HepG2 (cell line): Measurements from ENCODE around the gene CPNE1. TPM values are rescaled to one million over a fixed set of nuclear protein-coding genes. Genes with fewer than 3 reads are reported as not detected.

ENCODE experiments used
- ATF7-NPFF ChIP-seq: sonication (generic); formaldehyde crosslinking; IDR thresholded peaks from 2 replicates; pipeline ENCODE4 v1.8.1; 2023; ENCODE audit warnings: mild to moderate bottlenecking, low read depth, missing genetic modification reagents, moderate library complexity
- BORCS8-MEF2B ChIP-seq: sonication (generic); formaldehyde crosslinking; IDR thresholded peaks from 2 replicates; pipeline ENCODE4 v1.8.0; 2022; ENCODE audit warnings: mild to moderate bottlenecking, missing genetic modification reagents
- CENPT ChIP-seq: sonication (generic); formaldehyde crosslinking; IDR thresholded peaks from 2 replicates; pipeline ENCODE4 v1.8.0; 2022; ENCODE audit warnings: low read depth, mild to moderate bottlenecking, moderate library complexity, missing genetic modification reagents
- IKZF5 ChIP-seq: IDR thresholded peaks from 2 replicates; pipeline ENCODE4 v1.6.1; 2018; ENCODE audit warnings: missing genetic modification reagents, mild to moderate bottlenecking, missing compliant biosample characterization
- JUND ChIP-seq: sonication (generic); formaldehyde crosslinking; IDR thresholded peaks from 2 replicates; pipeline ENCODE4 v1.8.0; 2022; ENCODE audit warnings: mild to moderate bottlenecking, missing genetic modification reagents
- POGZ ChIP-seq: sonication (generic); formaldehyde crosslinking; IDR thresholded peaks from 2 replicates; pipeline ENCODE4 v1.4.0; 2020; ENCODE audit warnings: mild to moderate bottlenecking, missing genetic modification reagents
- RFXAP ChIP-seq: sonication (generic); formaldehyde crosslinking; IDR thresholded peaks from 2 replicates; pipeline ENCODE4 v1.4.0; 2020; ENCODE audit warnings: missing genetic modification reagents, borderline replicate concordance
- SALL2 ChIP-seq: sonication (generic); formaldehyde crosslinking; IDR thresholded peaks from 2 replicates; pipeline ENCODE4 v1.8.1; 2023; ENCODE audit warnings: mild to moderate bottlenecking, missing genetic modification reagents, inconsistent platforms
- SCMH1 ChIP-seq: sonication (generic); formaldehyde crosslinking; IDR thresholded peaks from 2 replicates; pipeline ENCODE4 v1.9.0; 2021; ENCODE audit warnings: missing genetic modification reagents, mild to moderate bottlenecking, borderline replicate concordance
- SMYD3 ChIP-seq: sonication (generic); formaldehyde crosslinking; IDR thresholded peaks from 2 replicates; pipeline ENCODE4 v1.8.1; 2023; ENCODE audit warnings: mild to moderate bottlenecking, missing genetic modification reagents
- TSC22D2 ChIP-seq: sonication (generic); formaldehyde crosslinking; IDR thresholded peaks from 2 replicates; pipeline ENCODE4 v1.5.1; 2020; ENCODE audit warnings: missing genetic modification reagents, mild to moderate bottlenecking, borderline replicate concordance
- YY1 ChIP-seq: IDR thresholded peaks from 2 replicates; pipeline ENCODE4 v1.6.1; 2011; ENCODE audit warnings: low read length, low read depth, moderate library complexity, mild to moderate bottlenecking; ENCODE audit not compliant: insufficient read depth, insufficient replicate concordance
- ZFP41 ChIP-seq: sonication (generic); formaldehyde crosslinking; IDR thresholded peaks from 2 replicates; pipeline ENCODE4 v1.4.0; 2020; ENCODE audit warnings: mild to moderate bottlenecking, missing genetic modification reagents, borderline replicate concordance
- ZFP62 ChIP-seq: sonication (generic); formaldehyde crosslinking; IDR thresholded peaks from 2 replicates; pipeline ENCODE4 v1.4.0; 2020; ENCODE audit warnings: missing genetic modification reagents
- ZGPAT ChIP-seq: IDR thresholded peaks from 2 replicates; pipeline ENCODE4 v1.6.1; 2016; ENCODE audit warnings: mild to moderate bottlenecking
- ZNF232 ChIP-seq: sonication (generic); formaldehyde crosslinking; IDR thresholded peaks from 2 replicates; pipeline ENCODE4 v1.4.0; 2020; ENCODE audit warnings: missing genetic modification reagents, borderline replicate concordance
- ZNF530 ChIP-seq: sonication (generic); formaldehyde crosslinking; IDR thresholded peaks from 2 replicates; pipeline ENCODE4 v1.5.0; 2020; ENCODE audit warnings: low read depth, mild to moderate bottlenecking, missing genetic modification reagents
- ZNF549 ChIP-seq: sonication (generic); formaldehyde crosslinking; IDR thresholded peaks from 2 replicates; pipeline ENCODE4 v1.5.0; 2020; ENCODE audit warnings: missing genetic modification reagents
- ZNF552 ChIP-seq: sonication (generic); formaldehyde crosslinking; IDR thresholded peaks from 2 replicates; pipeline ENCODE4 v1.9.0; 2022; ENCODE audit warnings: missing genetic modification reagents, mild to moderate bottlenecking, borderline replicate concordance
- ZNF777 ChIP-seq: sonication (generic); formaldehyde crosslinking; IDR thresholded peaks from 2 replicates; pipeline ENCODE4 v1.4.0; 2020; ENCODE audit warnings: missing genetic modification reagents
- ZNF800 ChIP-seq: sonication (generic); formaldehyde crosslinking; IDR thresholded peaks from 2 replicates; pipeline ENCODE4 v1.4.0; 2020; ENCODE audit warnings: missing genetic modification reagents
- polyA plus RNA-seq, 8 experiments: library from polyadenylated mRNA; depleted of rRNA in 3 of 8; stranded (reverse) in 7 of 8; unstranded in 1 of 8; fragments of >200 nt; fragmentation: Illumina TruSeq in 4 of 8; extraction: Trizol in 4 of 8; gene quantifications; 2 replicates each; pipeline versions ENCODE4 v1.2.1 to v1.2.3, GENCODE V29; 2011 to 2016; ENCODE audit warnings: low read depth in 4 of 8, missing spikeins in 1 of 8, mixed read lengths in 1 of 8; ENCODE audit not compliant: insufficient read depth in 1 of 8
- total RNA-seq, 5 experiments: library from RNA; depleted of rRNA; stranded (reverse); fragments of >200 nt; fragmentation: Illumina TruSeq; extraction: Trizol; gene quantifications; 2 replicates each; pipeline ENCODE4 v1.2.3, GENCODE V29; 2016; ENCODE audit warnings: low read depth in 1 of 5
- TF ChIP-seq, protein P1 (sequence below): sonication (generic); formaldehyde crosslinking; IDR thresholded peaks from 2 replicates; pipeline ENCODE4 v1.4.0; 2020; ENCODE audit warnings: low read depth, mild to moderate bottlenecking, missing genetic modification reagents

Gene CPNE1
- total and polyA plus RNA-seq, 2 of the 13 experiments (the other 11 are each of a cell fraction or from before 2014, with no cell fraction given): 408 to 431 TPM

DNA sequence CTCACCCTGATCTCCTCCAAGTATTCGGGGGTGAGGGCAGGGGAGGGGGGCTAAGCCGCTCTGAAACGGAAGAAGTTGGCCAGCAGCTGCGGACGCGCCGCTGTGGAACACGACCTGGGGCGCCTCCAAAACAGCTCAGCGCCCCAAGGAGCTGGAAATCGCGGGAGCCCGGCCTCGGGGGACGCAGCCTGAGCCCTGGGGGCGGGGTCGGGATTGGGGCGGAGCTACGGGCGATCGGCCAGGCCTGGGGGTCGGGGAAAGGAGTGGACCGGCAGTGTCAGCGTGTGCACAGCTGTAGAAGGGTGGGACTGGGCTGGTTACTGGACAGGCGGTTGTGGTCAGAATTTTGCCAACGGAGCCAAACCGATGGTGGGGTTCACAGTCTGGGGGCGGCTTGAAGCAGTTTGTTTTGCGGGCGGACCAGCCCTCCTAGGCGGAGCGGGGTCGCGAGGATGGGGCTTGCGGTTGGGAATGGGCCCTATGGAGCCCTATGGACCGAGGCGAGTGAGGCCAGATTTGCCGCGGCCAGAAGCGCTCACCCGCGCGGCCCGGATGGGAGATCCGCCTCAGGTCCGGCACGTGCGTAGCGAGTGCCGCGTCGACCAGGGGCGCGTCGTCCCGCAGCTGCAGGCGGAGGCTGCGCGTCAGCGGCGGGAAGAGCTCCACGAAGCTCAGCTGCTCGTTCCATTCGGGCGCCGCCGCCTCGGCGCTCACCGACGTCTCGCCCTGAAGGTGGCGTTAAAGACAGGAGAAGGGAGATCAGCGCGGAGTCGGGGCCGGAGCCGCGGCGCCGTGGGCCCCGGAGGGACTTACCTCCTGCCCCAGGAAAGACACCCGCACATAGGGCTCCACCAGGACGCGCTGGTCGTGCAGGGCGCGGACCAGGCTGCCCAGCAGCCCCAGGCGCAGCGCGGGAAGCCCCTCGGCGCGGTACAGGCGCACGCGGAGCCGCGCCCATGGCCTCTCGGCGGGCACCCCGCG lies 63.4 kb downstream of the CPNE1 start (continued):
- TF ChIP-seq ZNF800 (CRISPR knock-in tag): peak; percentile 94
- peak; percentile 65; the same call in 1 of the 2 replicates for TF ChIP-seq BORCS8-MEF2B
- no peak for TF ChIP-seq ZNF530 (CRISPR knock-in tag)
- TF ChIP-seq RFXAP (CRISPR knock-in tag): 0 out of 2 replicates have a peak, but pooled peaks have one; percentile 63
- no peak; the same call in 1 of the 2 replicates for TF ChIP-seq ZGPAT (CRISPR knock-in tag)
- TF ChIP-seq ZNF232 (CRISPR knock-in tag): 0 out of 2 replicates have a peak, but pooled peaks have one; percentile 54
- TF ChIP-seq JUND: no peak
- TF ChIP-seq YY1: no peak
- peak; percentile 90 for TF ChIP-seq CENPT (CRISPR knock-in tag)
- TF ChIP-seq POGZ (CRISPR knock-in tag): peak; percentile 68
- peak; percentile 75; the same call in 1 of the 2 replicates for TF ChIP-seq ZFP41
- no peak for TF ChIP-seq ZNF549
- TF ChIP-seq ZFP62 (CRISPR knock-in tag): 0 out of 2 replicates have a peak, but pooled peaks have one; percentile 70
- no peak for TF ChIP-seq ZNF552 (CRISPR knock-in tag)
- TF ChIP-seq SMYD3: no peak
- peak; percentile 66; the same call in 1 of the 2 replicates for TF ChIP-seq ZNF777 (CRISPR knock-in tag)
- no peak for TF ChIP-seq IKZF5 (CRISPR knock-in tag)
- 0 out of 2 replicates have a peak, but pooled peaks have one; percentile 60 for TF ChIP-seq ATF7-NPFF
- TF ChIP-seq SALL2 (CRISPR knock-in tag): 0 out of 2 replicates have a peak, but pooled peaks have one; percentile 57
- TF ChIP-seq SCMH1: 0 out of 2 replicates have a peak, but pooled peaks have one; percentile 55
- no peak for TF ChIP-seq TSC22D2 (CRISPR knock-in tag)
- TF ChIP-seq, protein P1, sequence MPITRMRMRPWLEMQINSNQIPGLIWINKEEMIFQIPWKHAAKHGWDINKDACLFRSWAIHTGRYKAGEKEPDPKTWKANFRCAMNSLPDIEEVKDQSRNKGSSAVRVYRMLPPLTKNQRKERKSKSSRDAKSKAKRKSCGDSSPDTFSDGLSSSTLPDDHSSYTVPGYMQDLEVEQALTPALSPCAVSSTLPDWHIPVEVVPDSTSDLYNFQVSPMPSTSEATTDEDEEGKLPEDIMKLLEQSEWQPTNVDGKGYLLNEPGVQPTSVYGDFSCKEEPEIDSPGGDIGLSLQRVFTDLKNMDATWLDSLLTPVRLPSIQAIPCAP: peak; percentile 50; the same call in 1 of the 2 replicates
